ENCODE data around the gene STX7. TPM values are rescaled to one million over a fixed set of nuclear protein-coding genes. Genes with fewer than 3 reads are reported as not detected.

Gene STX7
- total and polyA plus RNA-seq, 12 donors = 4.5 to 61.7 (median 37.6) TPM

DNA sequence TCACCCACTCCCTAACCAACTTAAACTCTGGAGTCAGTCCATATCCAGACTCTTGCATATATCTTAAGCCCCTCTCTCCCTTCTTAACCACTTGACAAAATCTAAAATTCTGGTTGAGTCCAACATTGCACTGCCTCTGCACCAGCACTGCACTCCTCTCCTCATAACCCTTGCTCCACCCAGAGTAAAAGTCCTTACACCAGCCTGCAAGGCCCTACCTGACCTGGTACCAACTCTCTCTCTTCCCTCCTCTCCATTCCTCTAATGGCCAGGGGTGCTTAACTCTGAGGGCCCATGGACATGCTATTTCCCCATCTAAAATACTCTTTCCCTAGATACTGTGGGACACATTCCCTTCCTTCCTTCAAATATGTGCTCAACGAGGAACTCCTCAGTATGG, 21.0 kb downstream of the STX7 start:
- Histone ChIP-seq H3K9me3 (replicated peaks in 1 of 3) (no peaks in the 10 kb centered on the region), H3K27me3 (no peaks in the 10 kb centered on the region), H3K4me3 (no peak overlapping the region), H3K36me3 (replicated peaks in 1 of 2) (no peaks in the 10 kb centered on the region), H3K27ac (peak overlapping the region in 1 of 5 donors; percentile 20), H3K4me1 (replicated peaks in 1 of 2) (peaks cover 9 to 34% of the 10 kb centered on the region in 2 donors)
- no peak for TF ChIP-seq POLR2A (IDR thresholded peaks at IDR 0.05)
- TF ChIP-seq, protein P1, sequence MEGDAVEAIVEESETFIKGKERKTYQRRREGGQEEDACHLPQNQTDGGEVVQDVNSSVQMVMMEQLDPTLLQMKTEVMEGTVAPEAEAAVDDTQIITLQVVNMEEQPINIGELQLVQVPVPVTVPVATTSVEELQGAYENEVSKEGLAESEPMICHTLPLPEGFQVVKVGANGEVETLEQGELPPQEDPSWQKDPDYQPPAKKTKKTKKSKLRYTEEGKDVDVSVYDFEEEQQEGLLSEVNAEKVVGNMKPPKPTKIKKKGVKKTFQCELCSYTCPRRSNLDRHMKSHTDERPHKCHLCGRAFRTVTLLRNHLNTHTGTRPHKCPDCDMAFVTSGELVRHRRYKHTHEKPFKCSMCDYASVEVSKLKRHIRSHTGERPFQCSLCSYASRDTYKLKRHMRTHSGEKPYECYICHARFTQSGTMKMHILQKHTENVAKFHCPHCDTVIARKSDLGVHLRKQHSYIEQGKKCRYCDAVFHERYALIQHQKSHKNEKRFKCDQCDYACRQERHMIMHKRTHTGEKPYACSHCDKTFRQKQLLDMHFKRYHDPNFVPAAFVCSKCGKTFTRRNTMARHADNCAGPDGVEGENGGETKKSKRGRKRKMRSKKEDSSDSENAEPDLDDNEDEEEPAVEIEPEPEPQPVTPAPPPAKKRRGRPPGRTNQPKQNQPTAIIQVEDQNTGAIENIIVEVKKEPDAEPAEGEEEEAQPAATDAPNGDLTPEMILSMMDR (IDR thresholded peaks at IDR 0.05) = no peak
- intact Hi-C loops (cut with DNase I) = no loop called here
- no peak for DNase-seq
- 82 to 91% (median 90%) methylated on average over 1 of the region's 1 CpG for WGBS, 4 donors

DNA sequence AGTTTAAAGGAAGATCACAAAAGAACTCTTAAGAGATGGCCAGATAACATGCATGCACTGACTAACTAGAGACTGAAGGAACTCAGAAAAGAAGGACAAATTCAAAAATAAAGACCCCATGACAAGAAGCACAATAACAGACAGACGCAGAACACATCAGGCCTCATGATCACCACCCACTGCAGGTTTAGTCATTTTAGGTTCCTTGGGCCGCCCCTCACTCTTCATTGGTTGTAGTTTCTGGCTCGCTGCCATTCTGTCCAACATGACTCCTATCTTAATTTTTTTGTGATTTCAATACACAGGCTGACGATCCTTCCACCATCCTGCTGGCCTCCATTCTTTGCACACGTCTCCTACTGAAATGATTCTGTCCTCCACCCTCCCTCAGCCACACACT, 21.6 kb downstream of the STX7 start:
- intact Hi-C loops (cut with DNase I) = no loop called here
- H3K4me1 ChIP-seq (replicated peaks in 1 of 2) = peaks cover 5 to 33% of the 10 kb centered on the region in 2 donors

DNA sequence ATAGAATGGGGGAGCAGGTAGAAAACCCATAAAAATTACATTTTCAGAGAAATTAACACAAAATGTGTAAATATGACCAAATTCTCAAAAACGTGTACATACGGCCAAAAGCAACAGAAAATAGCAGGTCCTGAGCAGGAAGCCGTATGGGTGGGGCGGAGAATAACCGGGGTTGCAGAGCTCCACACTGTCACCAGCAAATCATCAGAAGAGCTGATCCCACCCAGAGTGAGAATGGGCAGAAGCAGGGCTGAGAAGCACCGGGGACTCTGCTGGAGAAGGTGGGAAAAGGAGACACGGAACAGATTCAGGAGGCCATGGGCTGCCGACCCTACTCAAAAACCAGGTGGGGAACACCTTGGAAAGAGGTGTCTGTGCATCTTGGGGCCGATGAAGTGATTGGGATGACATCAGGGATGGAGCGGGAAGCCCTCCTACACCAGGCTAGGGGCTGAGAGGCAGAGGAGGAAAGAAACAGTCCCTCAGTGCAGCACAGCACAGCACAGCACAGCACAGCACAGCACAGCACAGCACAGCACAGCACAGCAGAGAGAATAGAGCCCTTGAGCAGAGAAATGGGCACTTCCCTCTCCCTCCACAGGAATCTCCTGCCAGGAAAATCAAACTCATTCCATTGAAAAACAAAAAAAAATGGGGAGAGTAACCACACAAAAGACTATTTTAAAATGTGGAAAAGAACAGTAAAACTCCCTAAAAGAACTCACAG, 22.3 kb downstream of the STX7 start:
- Histone ChIP-seq H3K27ac (peak overlapping the region in 2 of 5 donors; percentile 69), H3K27me3 (no peaks in the 10 kb centered on the region), H3K4me1 (replicated peaks in 1 of 2) (peaks cover 5 to 26% of the 10 kb centered on the region in 2 donors), H3K4me3 (no peak overlapping the region), H3K36me3 (replicated peaks in 1 of 2) (no peaks in the 10 kb centered on the region), H3K9me3 (replicated peaks in 1 of 3) (no peaks in the 10 kb centered on the region)
- DNase-seq = peak in 1 of 7 donors; percentile 24
- intact Hi-C loops (cut with DNase I) = no loop called here
- TF ChIP-seq, protein P1 (IDR thresholded peaks at IDR 0.05) = no peak
- TF ChIP-seq POLR2A (IDR thresholded peaks at IDR 0.05) = no peak
- WGBS, 4 donors = 70 to 76% (median 73%) methylated on average over 10 of the region's 10 CpGs

More for the DNA sequence above, 21.6 kb downstream of the STX7 start:
- peak overlapping the region in 2 of 5 donors; percentile 20 to 69 for H3K27ac ChIP-seq
- no peak overlapping the region for H3K4me3 ChIP-seq
- DNase-seq = peak in 5 of 7 donors; percentile 39 to 66 (median 58)
- H3K36me3 ChIP-seq (replicated peaks in 1 of 2) = no peaks in the 10 kb centered on the region
- no peaks in the 10 kb centered on the region for H3K9me3 ChIP-seq (replicated peaks in 1 of 3)
- H3K27me3 ChIP-seq = no peaks in the 10 kb centered on the region
- WGBS, 4 donors = 70 to 85% (median 74%) methylated on average over 5 of the region's 5 CpGs
- TF ChIP-seq, protein P1 (IDR thresholded peaks at IDR 0.05) = no peak
- no peak for TF ChIP-seq POLR2A (IDR thresholded peaks at IDR 0.05)

DNA sequence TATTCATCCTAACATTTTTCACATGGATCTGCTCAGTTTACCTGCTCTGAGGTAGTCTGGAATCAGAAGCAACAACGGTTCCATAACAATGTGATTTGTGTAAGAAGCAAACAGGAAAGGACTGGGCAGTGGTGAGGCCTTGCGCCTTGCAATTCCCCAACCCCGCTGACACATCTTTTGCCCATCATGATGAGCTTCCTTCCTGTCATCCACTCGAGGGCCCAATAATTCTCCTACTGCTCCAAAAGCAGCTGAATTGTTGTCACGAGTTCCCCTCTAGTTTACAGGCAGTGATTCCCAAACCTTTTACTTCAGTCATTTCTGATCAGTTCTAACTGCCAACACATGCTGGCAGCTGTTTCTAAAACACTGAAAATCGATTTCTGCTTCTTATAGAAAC, 22.9 kb downstream of the STX7 start:
- peak overlapping the region in 2 of 5 donors; percentile 69 for H3K27ac ChIP-seq
- intact Hi-C loops (cut with DNase I) = no loop called here

More for the DNA sequence above, 22.9 kb downstream of the STX7 start:
- H3K36me3 ChIP-seq (replicated peaks in 1 of 2) = no peaks in the 10 kb centered on the region
- no peak for TF ChIP-seq POLR2A (IDR thresholded peaks at IDR 0.05)
- TF ChIP-seq, protein P1 (IDR thresholded peaks at IDR 0.05) = no peak
- peak; percentile 22 to 66 (median 41) for DNase-seq
- H3K4me3 ChIP-seq = no peak overlapping the region
- peaks cover 5 to 23% of the 10 kb centered on the region in 2 donors for H3K4me1 ChIP-seq (replicated peaks in 1 of 2)
- WGBS, 4 donors = 60 to 65% (median 63%) methylated on average over 6 of the region's 6 CpGs
- no peaks in the 10 kb centered on the region for H3K27me3 ChIP-seq
- no peaks in the 10 kb centered on the region for H3K9me3 ChIP-seq (replicated peaks in 1 of 3)
